K562 (cell line): Measurements from ENCODE around the gene CHRNE. TPM values are rescaled to one million over a fixed set of nuclear protein-coding genes. Genes with fewer than 3 reads are reported as not detected.
A peak's percentile ranks its signal among the peaks of the same experiment; 100 is the strongest.

ENCODE experiments used
- CC2D1A ChIP-seq: fragments of 450-650 bp; IDR thresholded peaks from 2 replicates; pipeline ENCODE4 v1.6.1; 2017; ENCODE audit warnings: mild to moderate bottlenecking
- CREM ChIP-seq: IDR thresholded peaks from 2 replicates; pipeline ENCODE4 v1.6.1; 2014; ENCODE audit warnings: antibody characterized with exemption, low read depth
- CSDE1 ChIP-seq, 2 experiments: fragments of 450-650 bp; IDR thresholded peaks; 2 replicates each; pipeline ENCODE4 v1.6.1; 2016; ENCODE audit warnings: mild to moderate bottlenecking in 1 of 2
- HMG20A ChIP-seq: fragments of 450-650 bp; formaldehyde crosslinking; conservative IDR thresholded peaks from 2 replicates; pipeline ENCODE4 v1.4.0; 2020; ENCODE audit warnings: mild to moderate bottlenecking, mixed read lengths
- MYC ChIP-seq, 2 experiments: fragments of 250-450 bp in 1 of 2; sonication (Bioruptor Pico) in 1 of 2; IDR thresholded peaks; 2 replicates each; pipeline versions ENCODE4 v1.5.1 to v1.6.1; 2012 to 2021; ENCODE audit warnings: low read depth in 2 of 2, borderline replicate concordance in 1 of 2, improper control_type of control experiment in 1 of 2, low read length in 1 of 2, mild to moderate bottlenecking in 1 of 2, moderate library complexity in 1 of 2
- RAD21 ChIP-seq, 2 experiments: fragments of 250-450 bp in 1 of 2; fragments of 450-650 bp in 1 of 2; sonication (Bioruptor Pico) in 1 of 2; formaldehyde crosslinking in 1 of 2; IDR thresholded peaks in 1 of 2; conservative IDR thresholded peaks in 1 of 2; 2 replicates each; pipeline versions ENCODE4 v1.4.0 to v1.8.0; 2020 to 2022; ENCODE audit warnings: mild to moderate bottlenecking in 2 of 2, moderate library complexity in 1 of 2
- ZBTB7A ChIP-seq: IDR thresholded peaks from 2 replicates; pipeline ENCODE4 v1.6.1; 2011; ENCODE audit warnings: low read depth, mild to moderate bottlenecking, low read length, moderate library complexity, borderline replicate concordance; ENCODE audit not compliant: control insufficient read depth
- ZEB2 ChIP-seq: fragments of 450-650 bp; IDR thresholded peaks from 2 replicates; pipeline ENCODE4 v1.6.1; 2016
- polyA plus RNA-seq, 8 experiments: library from polyadenylated mRNA; depleted of rRNA in 4 of 8; stranded (reverse) in 5 of 8; unstranded in 3 of 8; fragments of >200 nt; fragmentation: Nextera tagmentation in 2 of 8; fragmentation: Illumina TruSeq in 1 of 8; extraction: Ambion mirVana in 2 of 8; extraction: Trizol in 1 of 8; gene quantifications; 2 replicates each; pipeline versions ENCODE4 v1.2.1 to v1.2.3, GENCODE V29; 2011 to 2014; ENCODE audit warnings: inconsistent platforms in 1 of 8, missing spikeins in 1 of 8
- total RNA-seq, 7 experiments: library from RNA; depleted of rRNA in 6 of 7; stranded (reverse); fragments of >200 nt in 6 of 7; fragmentation: Illumina TruSeq in 2 of 7; extraction: Trizol in 2 of 7; gene quantifications; 2 replicates each; pipeline versions ENCODE4 v1.2.1 to v1.2.3, GENCODE V29; 2011 to 2021; ENCODE audit warnings: low replicate concordance in 1 of 7
- TF ChIP-seq, protein P1 (sequence below): fragments of 250-450 bp; sonication (Bioruptor Pico); IDR thresholded peaks from 2 replicates; pipeline ENCODE4 v1.4.0; 2020; ENCODE audit warnings: borderline replicate concordance
- TF ChIP-seq, protein P2 (sequence below): sonication (generic); formaldehyde crosslinking; IDR thresholded peaks from 2 replicates; pipeline ENCODE4 v1.8.1; 2023; ENCODE audit warnings: mild to moderate bottlenecking, missing genetic modification reagents
- TF ChIP-seq, protein P3 (sequence below): fragments of 450-650 bp; formaldehyde crosslinking; IDR thresholded peaks from 2 replicates; pipeline ENCODE4 v1.4.0; 2020; ENCODE audit warnings: mild to moderate bottlenecking, moderate library complexity

The CHRNE gene
- total and polyA plus RNA-seq, 9 of the 15 experiments (the other 6 are each of a cell fraction or from before 2014, with no cell fraction given): not detected

DNA sequence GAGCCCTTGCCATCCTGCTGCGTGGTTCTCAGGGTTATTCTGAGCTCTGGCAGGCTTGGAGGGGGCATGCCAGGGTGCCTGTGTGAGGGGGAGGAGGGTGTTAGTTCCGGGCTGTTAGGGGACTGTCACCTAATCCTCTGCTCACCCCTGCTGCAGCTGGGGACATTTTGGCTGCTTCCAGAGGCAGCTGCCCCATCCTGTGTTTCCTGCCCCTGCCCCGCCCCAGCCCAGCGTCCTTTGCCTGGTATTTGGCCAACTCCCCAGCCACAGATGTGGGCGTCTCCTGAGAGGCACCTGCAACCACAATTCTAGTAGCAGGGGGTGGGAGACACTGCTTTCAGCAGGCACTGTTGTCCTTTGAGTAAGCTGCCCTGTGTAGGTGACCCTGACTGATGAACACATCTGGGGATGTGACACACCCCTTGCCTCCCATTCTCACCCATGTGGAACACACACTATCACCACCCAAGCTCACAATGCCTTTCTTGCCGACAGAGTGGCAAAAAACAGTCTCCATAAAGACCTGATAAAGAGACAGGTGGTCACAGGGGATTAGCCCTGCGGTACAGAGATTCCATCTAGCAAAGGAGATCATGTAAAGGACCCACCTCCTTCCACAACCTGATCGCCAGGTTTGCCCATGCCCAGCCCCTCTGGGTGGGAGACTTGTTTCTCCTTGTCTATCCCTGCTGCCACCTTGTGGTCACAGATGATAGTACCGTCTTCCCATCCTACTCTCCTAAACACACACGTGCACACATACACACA is at the start of gene CHRNE (continued):
- TF ChIP-seq, protein P1, sequence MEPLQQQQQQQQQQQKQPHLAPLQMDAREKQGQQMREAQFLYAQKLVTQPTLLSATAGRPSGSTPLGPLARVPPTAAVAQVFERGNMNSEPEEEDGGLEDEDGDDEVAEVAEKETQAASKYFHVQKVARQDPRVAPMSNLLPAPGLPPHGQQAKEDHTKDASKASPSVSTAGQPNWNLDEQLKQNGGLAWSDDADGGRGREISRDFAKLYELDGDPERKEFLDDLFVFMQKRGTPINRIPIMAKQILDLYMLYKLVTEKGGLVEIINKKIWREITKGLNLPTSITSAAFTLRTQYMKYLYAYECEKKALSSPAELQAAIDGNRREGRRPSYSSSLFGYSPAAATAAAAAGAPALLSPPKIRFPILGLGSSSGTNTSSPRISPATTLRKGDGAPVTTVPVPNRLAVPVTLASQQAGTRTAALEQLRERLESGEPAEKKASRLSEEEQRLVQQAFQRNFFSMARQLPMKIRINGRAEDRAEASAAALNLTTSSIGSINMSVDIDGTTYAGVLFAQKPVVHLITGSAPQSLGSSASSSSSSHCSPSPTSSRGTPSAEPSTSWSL (CRISPR knock-in tag): no peak
- TF ChIP-seq ZEB2: 0 out of 2 replicates have a peak, but pooled peaks have one; percentile 37
- TF ChIP-seq HMG20A: no peak
- peak; percentile 54 for TF ChIP-seq MYC (IDR thresholded peaks at IDR 0.05; ENCODE audit: low read depth, low read length)
- no peak for TF ChIP-seq MYC (CRISPR knock-in tag; IDR thresholded peaks at IDR 0.05; ENCODE audit: borderline replicate concordance, low read depth)
- TF ChIP-seq, protein P2, sequence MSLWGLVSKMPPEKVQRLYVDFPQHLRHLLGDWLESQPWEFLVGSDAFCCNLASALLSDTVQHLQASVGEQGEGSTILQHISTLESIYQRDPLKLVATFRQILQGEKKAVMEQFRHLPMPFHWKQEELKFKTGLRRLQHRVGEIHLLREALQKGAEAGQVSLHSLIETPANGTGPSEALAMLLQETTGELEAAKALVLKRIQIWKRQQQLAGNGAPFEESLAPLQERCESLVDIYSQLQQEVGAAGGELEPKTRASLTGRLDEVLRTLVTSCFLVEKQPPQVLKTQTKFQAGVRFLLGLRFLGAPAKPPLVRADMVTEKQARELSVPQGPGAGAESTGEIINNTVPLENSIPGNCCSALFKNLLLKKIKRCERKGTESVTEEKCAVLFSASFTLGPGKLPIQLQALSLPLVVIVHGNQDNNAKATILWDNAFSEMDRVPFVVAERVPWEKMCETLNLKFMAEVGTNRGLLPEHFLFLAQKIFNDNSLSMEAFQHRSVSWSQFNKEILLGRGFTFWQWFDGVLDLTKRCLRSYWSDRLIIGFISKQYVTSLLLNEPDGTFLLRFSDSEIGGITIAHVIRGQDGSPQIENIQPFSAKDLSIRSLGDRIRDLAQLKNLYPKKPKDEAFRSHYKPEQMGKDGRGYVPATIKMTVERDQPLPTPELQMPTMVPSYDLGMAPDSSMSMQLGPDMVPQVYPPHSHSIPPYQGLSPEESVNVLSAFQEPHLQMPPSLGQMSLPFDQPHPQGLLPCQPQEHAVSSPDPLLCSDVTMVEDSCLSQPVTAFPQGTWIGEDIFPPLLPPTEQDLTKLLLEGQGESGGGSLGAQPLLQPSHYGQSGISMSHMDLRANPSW (CRISPR knock-in tag): no peak
- TF ChIP-seq, protein P3, sequence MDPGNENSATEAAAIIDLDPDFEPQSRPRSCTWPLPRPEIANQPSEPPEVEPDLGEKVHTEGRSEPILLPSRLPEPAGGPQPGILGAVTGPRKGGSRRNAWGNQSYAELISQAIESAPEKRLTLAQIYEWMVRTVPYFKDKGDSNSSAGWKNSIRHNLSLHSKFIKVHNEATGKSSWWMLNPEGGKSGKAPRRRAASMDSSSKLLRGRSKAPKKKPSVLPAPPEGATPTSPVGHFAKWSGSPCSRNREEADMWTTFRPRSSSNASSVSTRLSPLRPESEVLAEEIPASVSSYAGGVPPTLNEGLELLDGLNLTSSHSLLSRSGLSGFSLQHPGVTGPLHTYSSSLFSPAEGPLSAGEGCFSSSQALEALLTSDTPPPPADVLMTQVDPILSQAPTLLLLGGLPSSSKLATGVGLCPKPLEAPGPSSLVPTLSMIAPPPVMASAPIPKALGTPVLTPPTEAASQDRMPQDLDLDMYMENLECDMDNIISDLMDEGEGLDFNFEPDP (CRISPR knock-in tag): no peak
- TF ChIP-seq ZBTB7A: peak; percentile 55; the same call in 1 of the 2 replicates
- TF ChIP-seq RAD21 (CRISPR knock-in tag; conservative IDR thresholded peaks at IDR 0.05 in 1 of 2, IDR thresholded peaks at IDR 0.05 in 1 of 2): peak in 1 of 2 experiments; percentile 64; a peak in 3 of 4 replicates
- TF ChIP-seq CSDE1 (IDR thresholded peaks at IDR 0.05): no peak
- peak; percentile 27; the same call in 1 of the 2 replicates for TF ChIP-seq CREM
- TF ChIP-seq CC2D1A: peak; percentile 25; the same call in 1 of the 2 replicates
